HUES48 (cell line): ENCODE results near the gene OSBPL3.
A peak's percentile ranks its signal among the peaks of the same experiment; 100 is the strongest.

Experiments used
- H3K27ac ChIP-seq: one replicate; pipeline ENCODE4 v1.7.0; 2013; ENCODE audit warnings: low read depth, low read length, inconsistent platforms
- H3K27me3 ChIP-seq: 2 replicates; pipeline ENCODE4 v1.6.1; 2013; ENCODE audit warnings: mild to moderate bottlenecking, low read length; ENCODE audit not compliant: control insufficient read depth, insufficient read depth
- H3K36me3 ChIP-seq: 2 replicates; pipeline ENCODE4 v1.6.1; 2013; ENCODE audit warnings: low read length; ENCODE audit not compliant: control insufficient read depth, insufficient read depth
- H3K4me1 ChIP-seq: 2 replicates; pipeline ENCODE4 v1.6.1; 2013; ENCODE audit warnings: mild to moderate bottlenecking, low read length; ENCODE audit not compliant: control insufficient read depth, insufficient read depth
- H3K4me3 ChIP-seq: 2 replicates; pipeline ENCODE4 v1.5.1; 2013; ENCODE audit warnings: mild to moderate bottlenecking, low read depth, low read length
- H3K9ac ChIP-seq: 2 replicates; pipeline ENCODE4 v1.6.1; 2013; ENCODE audit warnings: mild to moderate bottlenecking, low read depth, low read length, moderate library complexity
- H3K9me3 ChIP-seq: 2 replicates; pipeline ENCODE4 v1.6.1; 2013; ENCODE audit warnings: low read length; ENCODE audit not compliant: control insufficient read depth, insufficient read depth

The OSBPL3 gene

GRCh38 chr7:25007668-25008067 lies 27.7 kb upstream of the OSBPL3 start:
- Histone ChIP-seq H3K4me1 (peaks cover 12% of the 10 kb centered on the region), H3K9ac (no peak overlapping the region), H3K27ac (no peak overlapping the region), H3K27me3 (no peaks in the 10 kb centered on the region), H3K4me3 (no peak overlapping the region), H3K36me3 (no peaks in the 10 kb centered on the region), H3K9me3 (no peaks in the 10 kb centered on the region)

GRCh38 chr7:25006276-25006675 lies 26.3 kb upstream of the OSBPL3 start:
- Histone ChIP-seq H3K9ac (no peak overlapping the region), H3K27ac (no peak overlapping the region), H3K4me1 (peaks cover 12% of the 10 kb centered on the region), H3K36me3 (no peaks in the 10 kb centered on the region), H3K4me3 (no peak overlapping the region), H3K9me3 (no peaks in the 10 kb centered on the region), H3K27me3 (no peaks in the 10 kb centered on the region)

GRCh38 chr7:25005658-25006057 lies 25.7 kb upstream of the OSBPL3 start:
- H3K4me1 ChIP-seq, result peaks cover 12% of the 10 kb centered on the region
- no peak overlapping the region for H3K27ac ChIP-seq
- H3K9ac ChIP-seq, result no peak overlapping the region
- H3K9me3 ChIP-seq, result no peaks in the 10 kb centered on the region
- no peaks in the 10 kb centered on the region for H3K36me3 ChIP-seq
- H3K4me3 ChIP-seq, result no peak overlapping the region
- no peaks in the 10 kb centered on the region for H3K27me3 ChIP-seq

- H3K36me3 ChIP-seq, result no peaks in the 10 kb centered on the region
- H3K4me3 ChIP-seq, result no peak overlapping the region
- no peaks in the 10 kb centered on the region for H3K27me3 ChIP-seq
- no peak overlapping the region for H3K9ac ChIP-seq
- peaks cover 12% of the 10 kb centered on the region for H3K4me1 ChIP-seq
- no peaks in the 10 kb centered on the region for H3K9me3 ChIP-seq
- H3K27ac ChIP-seq, result no peak overlapping the region
Observed at GRCh38 chr7:25002786-25003185, 22.8 kb upstream of the OSBPL3 start.

GRCh38 chr7:24995466-24995865 lies 15.5 kb upstream of the OSBPL3 start:
- Histone ChIP-seq H3K4me3 (no peak overlapping the region), H3K9ac (no peak overlapping the region), H3K36me3 (no peaks in the 10 kb centered on the region), H3K9me3 (no peaks in the 10 kb centered on the region), H3K27me3 (no peaks in the 10 kb centered on the region), H3K27ac (no peak overlapping the region), H3K4me1 (no peaks in the 10 kb centered on the region)

GRCh38 chr7:24992314-24992713 lies 12.3 kb upstream of the OSBPL3 start:
- no peak overlapping the region for H3K27ac ChIP-seq
- no peaks in the 10 kb centered on the region for H3K4me1 ChIP-seq
- no peaks in the 10 kb centered on the region for H3K27me3 ChIP-seq
- no peak overlapping the region for H3K9ac ChIP-seq
- H3K9me3 ChIP-seq, result no peaks in the 10 kb centered on the region
- no peak overlapping the region for H3K4me3 ChIP-seq
- H3K36me3 ChIP-seq, result no peaks in the 10 kb centered on the region

GRCh38 chr7:24991353-24991752 lies 11.4 kb upstream of the OSBPL3 start:
- no peak overlapping the region for H3K27ac ChIP-seq
- H3K36me3 ChIP-seq, result no peaks in the 10 kb centered on the region
- no peaks in the 10 kb centered on the region for H3K9me3 ChIP-seq
- no peaks in the 10 kb centered on the region for H3K27me3 ChIP-seq
- no peak overlapping the region for H3K9ac ChIP-seq
- no peaks in the 10 kb centered on the region for H3K4me1 ChIP-seq
- no peak overlapping the region for H3K4me3 ChIP-seq

GRCh38 chr7:24987331-24987842 lies 7.4 kb upstream of the OSBPL3 start:
- peaks cover 9% of the 10 kb centered on the region for H3K4me1 ChIP-seq
- H3K9ac ChIP-seq, result no peak overlapping the region
- no peak overlapping the region for H3K4me3 ChIP-seq
- no peaks in the 10 kb centered on the region for H3K36me3 ChIP-seq
- peaks cover 8% of the 10 kb centered on the region for H3K27me3 ChIP-seq
- H3K27ac ChIP-seq, result no peak overlapping the region
- H3K9me3 ChIP-seq, result 0 out of 2 replicates have a peak, but pooled peaks cover 4% of the 10 kb centered on the region

- H3K4me3 ChIP-seq, result no peak overlapping the region
- 0 out of 2 replicates have a peak, but pooled peaks cover 4% of the 10 kb centered on the region for H3K9me3 ChIP-seq
- no peaks in the 10 kb centered on the region for H3K36me3 ChIP-seq
- no peak overlapping the region for H3K27ac ChIP-seq
- peaks cover 39% of the 10 kb centered on the region for H3K4me1 ChIP-seq
- H3K27me3 ChIP-seq, result peaks cover 36% of the 10 kb centered on the region
- no peak overlapping the region for H3K9ac ChIP-seq
Observed at GRCh38 chr7:24982917-24983316, 2.9 kb upstream of the OSBPL3 start.

- peaks cover 41% of the 10 kb centered on the region for H3K4me1 ChIP-seq
- no peak overlapping the region for H3K27ac ChIP-seq
- peaks cover 39% of the 10 kb centered on the region for H3K27me3 ChIP-seq
- H3K9me3 ChIP-seq, result 0 out of 2 replicates have a peak, but pooled peaks cover 4% of the 10 kb centered on the region
- H3K4me3 ChIP-seq, result peak overlapping the region; percentile 73
- H3K36me3 ChIP-seq, result no peaks in the 10 kb centered on the region
- H3K9ac ChIP-seq, result no peak overlapping the region
Observed at GRCh38 chr7:24981171-24981951, 1.4 kb upstream of the OSBPL3 start.

GRCh38 chr7:24980534-24981170 lies 674 bp upstream of the OSBPL3 start:
- peaks cover 45% of the 10 kb centered on the region for H3K4me1 ChIP-seq
- H3K36me3 ChIP-seq, result no peaks in the 10 kb centered on the region
- H3K9me3 ChIP-seq, result 0 out of 2 replicates have a peak, but pooled peaks cover 4% of the 10 kb centered on the region
- H3K27ac ChIP-seq, result peak overlapping the region; percentile 36
- no peak overlapping the region for H3K9ac ChIP-seq
- peak overlapping the region; percentile 73 for H3K4me3 ChIP-seq
- H3K27me3 ChIP-seq, result peaks cover 39% of the 10 kb centered on the region
